Endothelial cell of umbilical vein (primary cell): ENCODE data around the gene CYP46A1.

ENCODE experiments used
- EZH2 ChIP-seq: IDR thresholded peaks from 2 replicates; pipeline ENCODE4 v1.6.1; 2012; ENCODE audit warnings: borderline replicate concordance, low read depth, mild to moderate bottlenecking, moderate library complexity, low read length, inconsistent platforms; ENCODE audit not compliant: severe bottlenecking
- FOS ChIP-seq: IDR thresholded peaks from 2 replicates; pipeline ENCODE4 v1.6.1; 2011; ENCODE audit warnings: mild to moderate bottlenecking, low read length, moderate library complexity, borderline replicate concordance; ENCODE audit not compliant: insufficient read depth
- MYC ChIP-seq: IDR thresholded peaks from one replicate; pipeline ENCODE4 v1.6.1; 2011; ENCODE audit warnings: mild to moderate bottlenecking, low read depth, low read length
- POLR2A ChIP-seq: IDR thresholded peaks from 2 replicates; pipeline ENCODE4 v1.6.1; 2012; ENCODE audit warnings: low read depth, mild to moderate bottlenecking, control low read depth, low read length
- POLR2AphosphoS5 ChIP-seq: IDR thresholded peaks from 2 replicates; pipeline ENCODE4 v1.6.1; 2012; ENCODE audit warnings: low read depth, mild to moderate bottlenecking, control low read depth, low read length, moderate library complexity; ENCODE audit not compliant: insufficient read depth
- TF ChIP-seq, protein P1 (sequence below), 2 donors: IDR thresholded peaks; 1 replicate in 1 of 2; 2 replicates in 1 of 2; pipeline ENCODE4 v1.5.1; 2011; ENCODE audit warnings: low read length in 2 of 2, mild to moderate bottlenecking in 2 of 2, moderate library complexity in 2 of 2, control low read depth in 1 of 2, inconsistent platforms in 1 of 2, low read depth in 1 of 2; ENCODE audit not compliant: insufficient read depth in 1 of 2; ENCODE audit errors: extremely low read depth in 1 of 2
- TF ChIP-seq, protein P2 (sequence below): IDR thresholded peaks from 2 replicates; pipeline ENCODE4 v1.6.1; 2011; ENCODE audit not compliant: insufficient read depth, insufficient read length

DNA sequence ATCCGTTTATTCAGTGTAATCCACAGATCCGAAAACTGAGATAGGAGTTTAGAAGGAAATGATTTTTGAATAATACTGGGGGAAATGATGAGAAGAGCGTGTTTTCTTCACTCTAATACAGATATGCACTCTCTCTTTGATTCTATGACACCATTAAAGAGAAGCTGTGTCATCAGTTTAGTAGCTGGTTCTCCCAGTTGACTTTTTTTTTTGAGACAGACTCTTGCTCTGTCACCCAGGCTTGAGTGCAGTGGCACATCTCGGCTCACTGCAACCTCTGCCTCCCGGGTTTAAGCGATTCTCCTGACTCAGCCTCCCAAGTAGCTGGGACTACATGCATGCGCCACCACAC lies 60.8 kb downstream of the CYP46A1 start:
- TF ChIP-seq EZH2 (no peak), POLR2A (no peak), POLR2AphosphoS5 (no peak), MYC (no peak), FOS (no peak)
- TF ChIP-seq, protein P1, sequence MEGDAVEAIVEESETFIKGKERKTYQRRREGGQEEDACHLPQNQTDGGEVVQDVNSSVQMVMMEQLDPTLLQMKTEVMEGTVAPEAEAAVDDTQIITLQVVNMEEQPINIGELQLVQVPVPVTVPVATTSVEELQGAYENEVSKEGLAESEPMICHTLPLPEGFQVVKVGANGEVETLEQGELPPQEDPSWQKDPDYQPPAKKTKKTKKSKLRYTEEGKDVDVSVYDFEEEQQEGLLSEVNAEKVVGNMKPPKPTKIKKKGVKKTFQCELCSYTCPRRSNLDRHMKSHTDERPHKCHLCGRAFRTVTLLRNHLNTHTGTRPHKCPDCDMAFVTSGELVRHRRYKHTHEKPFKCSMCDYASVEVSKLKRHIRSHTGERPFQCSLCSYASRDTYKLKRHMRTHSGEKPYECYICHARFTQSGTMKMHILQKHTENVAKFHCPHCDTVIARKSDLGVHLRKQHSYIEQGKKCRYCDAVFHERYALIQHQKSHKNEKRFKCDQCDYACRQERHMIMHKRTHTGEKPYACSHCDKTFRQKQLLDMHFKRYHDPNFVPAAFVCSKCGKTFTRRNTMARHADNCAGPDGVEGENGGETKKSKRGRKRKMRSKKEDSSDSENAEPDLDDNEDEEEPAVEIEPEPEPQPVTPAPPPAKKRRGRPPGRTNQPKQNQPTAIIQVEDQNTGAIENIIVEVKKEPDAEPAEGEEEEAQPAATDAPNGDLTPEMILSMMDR (IDR thresholded peaks at IDR 0.05; ENCODE audit: extremely low read depth in 1 of 2, insufficient read depth in 1 of 2, low read depth in 1 of 2, low read length in 2 of 2), result no peak
- TF ChIP-seq, protein P2, sequence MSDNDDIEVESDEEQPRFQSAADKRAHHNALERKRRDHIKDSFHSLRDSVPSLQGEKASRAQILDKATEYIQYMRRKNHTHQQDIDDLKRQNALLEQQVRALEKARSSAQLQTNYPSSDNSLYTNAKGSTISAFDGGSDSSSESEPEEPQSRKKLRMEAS, result no peak
